SK-N-MC (cell line): Measurements from ENCODE around the gene PCNX3.

Experiments used
- EZH2 ChIP-seq: fragments of 200-600 bp; sonication (generic); IDR thresholded peaks from one replicate; pipeline ENCODE4 v1.6.1; 2017; ENCODE audit warnings: antibody characterized with exemption
- POLR2AphosphoS5 ChIP-seq: IDR thresholded peaks from 2 replicates; pipeline ENCODE4 v1.6.1; 2012; ENCODE audit warnings: mild to moderate bottlenecking, low read depth, low read length, borderline replicate concordance

DNA sequence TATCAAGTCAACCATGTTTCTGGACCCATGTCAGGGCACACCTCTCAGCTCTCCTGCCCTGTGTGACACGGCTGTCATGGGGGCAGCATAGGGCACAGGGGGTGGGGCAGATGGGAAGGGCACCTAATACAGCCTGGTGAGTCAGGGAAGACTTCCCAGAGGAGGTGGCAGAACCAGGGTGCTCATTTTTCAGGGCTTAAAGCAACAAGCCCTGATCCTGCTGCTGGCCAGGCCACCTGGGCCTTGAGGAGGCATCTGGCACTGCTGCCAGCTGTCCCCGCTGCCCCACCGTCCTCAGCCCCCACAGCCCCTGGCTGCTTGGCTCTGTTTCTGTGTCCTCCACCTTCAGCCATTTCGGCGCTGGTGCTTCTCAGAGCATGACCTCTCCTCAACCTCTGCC is 5.9 kb upstream of the PCNX3 start:
- TF ChIP-seq POLR2AphosphoS5 (no peak), EZH2 (no peak)
